GM19328 (cell line): ENCODE results near the gene FAAP100.
"Not testable (repeated sequence)": the region's sequence is repeated elsewhere in the genome, so short reads cannot be mapped to it uniquely, and the experiment has no call there.

ENCODE experiments used
- ATAC-seq: cut with Tn5 transposase; IDR thresholded peaks from one replicate; pipeline ENCODE4 v1.9.1; 2021; ENCODE audit warnings: mild to moderate bottlenecking, moderate library complexity; ENCODE audit not compliant: unreplicated experiment

FAAP100 gene

DNA sequence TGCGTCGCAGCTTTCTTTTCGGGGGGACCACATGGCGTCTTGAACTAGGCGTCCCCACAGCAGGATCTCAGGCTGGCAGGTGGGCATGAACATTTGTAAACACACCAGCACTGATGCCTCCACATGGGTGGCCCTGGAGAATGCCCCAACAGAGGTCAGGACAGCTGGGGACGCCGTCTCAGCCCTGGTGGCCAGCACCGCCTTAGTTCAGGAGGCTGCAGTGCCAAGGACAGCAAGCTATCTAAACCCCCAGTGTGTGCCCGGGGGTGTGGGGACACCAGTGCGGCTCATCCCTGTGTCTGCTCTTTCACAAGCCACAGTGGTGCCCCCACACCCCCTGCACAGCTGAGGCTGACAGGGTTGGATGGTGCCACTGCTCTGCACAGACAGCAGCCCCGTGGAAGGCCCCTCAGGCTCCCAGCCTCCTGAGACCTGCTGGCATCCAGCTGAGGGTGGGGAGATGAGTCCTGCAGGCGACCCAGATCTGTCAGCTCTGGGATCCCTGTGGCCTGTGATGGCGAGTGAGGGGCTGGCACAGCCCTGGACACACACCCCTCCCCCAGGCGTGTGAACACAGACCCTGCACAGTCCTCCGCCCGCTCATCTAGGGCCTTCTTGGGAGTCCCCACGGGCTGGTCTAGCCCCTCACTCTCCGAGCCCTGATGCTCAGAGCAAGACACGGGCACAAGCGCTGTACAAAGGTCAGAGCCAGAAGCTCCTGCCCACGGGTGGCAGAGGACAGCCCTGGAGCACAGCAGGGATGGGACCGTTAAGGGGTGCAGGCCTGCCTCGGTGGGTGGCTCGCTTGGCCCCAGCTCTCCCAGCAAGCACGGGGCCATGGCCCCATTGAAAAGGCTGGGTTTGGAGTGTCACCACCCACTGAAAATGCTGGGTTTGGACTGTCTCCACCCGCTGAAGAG is 13.2 kb downstream of the FAAP100 start:
- ATAC-seq = no peak

DNA sequence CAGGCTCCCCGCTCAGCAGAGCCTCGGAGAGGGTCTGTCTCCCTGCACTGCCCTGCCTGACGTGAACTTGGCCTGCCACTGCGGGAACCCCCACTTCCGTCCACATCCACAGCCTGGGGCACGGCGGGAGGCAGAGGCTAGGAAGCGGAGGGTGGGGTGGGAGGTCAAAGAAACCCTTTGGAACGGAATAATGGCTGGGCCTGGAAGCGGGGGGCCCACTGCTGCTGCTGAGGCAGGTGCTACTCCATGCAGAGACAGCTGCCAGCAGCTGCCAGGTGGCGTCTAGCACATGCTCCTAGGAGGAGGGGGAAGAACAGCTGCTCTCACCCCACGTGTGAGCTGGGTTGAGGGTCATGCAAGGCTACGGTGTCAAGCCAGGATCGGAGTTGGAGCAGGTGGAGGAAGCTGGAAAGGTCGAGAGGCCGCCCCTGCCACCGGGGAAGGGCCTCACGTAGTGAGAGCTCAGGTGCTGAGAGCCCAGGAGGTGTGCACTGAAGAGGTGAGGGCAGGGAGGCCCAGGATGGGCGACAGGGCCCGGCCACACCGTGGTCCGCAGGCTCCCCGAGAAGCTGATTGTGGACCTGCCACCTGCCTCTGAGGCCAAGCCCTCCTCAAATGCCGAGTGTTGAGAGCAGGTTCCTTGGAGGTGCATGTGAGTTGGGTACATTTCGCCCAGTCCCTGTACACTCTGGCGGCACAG is 14.1 kb downstream of the FAAP100 start:
- no peak for ATAC-seq

DNA sequence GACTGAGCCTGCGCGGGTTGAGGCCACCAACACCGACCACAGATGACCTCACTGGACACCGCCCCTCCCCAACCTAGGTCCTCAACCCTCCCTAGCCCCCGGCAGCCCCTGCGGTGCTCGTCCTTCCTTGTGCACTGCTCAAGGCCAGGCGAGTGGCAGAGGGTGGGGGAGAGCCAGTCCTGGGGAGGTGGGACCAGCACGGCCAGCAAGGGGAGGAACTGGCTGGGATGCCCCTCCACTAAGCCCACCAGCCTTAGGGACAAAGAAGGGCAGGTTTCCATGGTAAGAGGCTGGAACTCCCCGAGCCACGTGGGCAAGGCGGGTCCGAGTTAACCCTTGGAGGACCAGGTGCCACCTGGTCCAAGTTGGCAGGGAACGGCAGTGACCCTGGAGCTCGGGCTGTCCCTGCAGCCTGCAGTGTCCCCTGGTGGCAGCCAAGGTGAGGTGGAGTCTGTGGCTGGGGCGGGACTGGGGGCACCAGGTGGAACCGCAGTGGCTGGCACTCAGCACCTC is 14.8 kb downstream of the FAAP100 start:
- ATAC-seq = no peak

GRCh38 chr17:81536299-81537290 is 15.6 kb downstream of the FAAP100 start:
- ATAC-seq = no peak

DNA sequence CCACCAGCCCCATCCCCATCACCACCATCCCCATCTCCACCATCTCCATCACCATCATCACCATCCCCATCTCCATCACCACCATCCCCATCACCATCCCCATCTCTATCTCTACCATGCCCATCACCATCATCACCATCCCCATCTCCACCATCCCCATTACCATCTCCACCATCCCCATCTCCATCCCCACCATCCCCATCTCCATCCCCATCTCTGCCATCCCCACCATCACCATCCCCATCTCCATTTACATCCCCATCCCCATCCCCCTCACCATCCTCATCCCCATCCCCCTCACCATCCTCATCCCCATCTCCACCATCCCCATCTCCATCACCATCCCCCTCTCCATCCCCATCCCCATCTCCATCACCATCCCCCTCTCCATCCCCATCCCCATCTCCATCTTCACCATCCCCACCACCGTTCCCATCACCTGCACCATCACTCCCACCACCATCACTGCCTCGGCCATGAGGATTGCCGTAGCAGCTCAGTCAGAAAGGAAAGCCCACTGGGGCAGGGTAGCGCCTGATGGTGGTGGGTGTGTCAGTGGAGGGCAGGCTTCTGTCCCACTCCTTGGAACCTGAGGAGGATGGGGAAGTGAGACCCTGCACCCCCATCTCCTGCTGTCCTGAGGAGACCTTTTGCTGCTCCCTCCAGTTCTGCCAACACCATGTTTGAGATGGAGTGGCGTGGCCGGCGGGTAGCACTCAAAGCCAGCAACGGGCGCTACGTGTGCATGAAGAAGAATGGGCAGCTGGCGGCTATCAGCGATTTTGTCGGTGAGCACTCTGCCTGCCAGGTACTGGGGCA is 16.5 kb downstream of the FAAP100 start:
- no peak for ATAC-seq

DNA sequence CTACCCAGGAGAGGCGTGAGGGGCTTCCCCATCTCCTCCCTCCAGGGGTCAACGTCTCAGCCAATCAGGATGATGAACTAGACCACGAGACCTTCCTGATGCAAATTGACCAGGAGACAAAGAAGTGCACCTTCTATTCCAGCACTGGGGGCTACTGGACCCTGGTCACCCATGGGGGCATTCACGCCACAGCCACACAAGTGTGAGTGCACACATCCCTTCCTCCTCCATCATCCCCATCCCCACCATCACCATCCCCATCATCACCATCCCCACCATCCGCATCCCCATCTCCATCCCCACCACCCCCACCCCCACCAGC is 17.2 kb downstream of the FAAP100 start:
- ATAC-seq = no peak

DNA sequence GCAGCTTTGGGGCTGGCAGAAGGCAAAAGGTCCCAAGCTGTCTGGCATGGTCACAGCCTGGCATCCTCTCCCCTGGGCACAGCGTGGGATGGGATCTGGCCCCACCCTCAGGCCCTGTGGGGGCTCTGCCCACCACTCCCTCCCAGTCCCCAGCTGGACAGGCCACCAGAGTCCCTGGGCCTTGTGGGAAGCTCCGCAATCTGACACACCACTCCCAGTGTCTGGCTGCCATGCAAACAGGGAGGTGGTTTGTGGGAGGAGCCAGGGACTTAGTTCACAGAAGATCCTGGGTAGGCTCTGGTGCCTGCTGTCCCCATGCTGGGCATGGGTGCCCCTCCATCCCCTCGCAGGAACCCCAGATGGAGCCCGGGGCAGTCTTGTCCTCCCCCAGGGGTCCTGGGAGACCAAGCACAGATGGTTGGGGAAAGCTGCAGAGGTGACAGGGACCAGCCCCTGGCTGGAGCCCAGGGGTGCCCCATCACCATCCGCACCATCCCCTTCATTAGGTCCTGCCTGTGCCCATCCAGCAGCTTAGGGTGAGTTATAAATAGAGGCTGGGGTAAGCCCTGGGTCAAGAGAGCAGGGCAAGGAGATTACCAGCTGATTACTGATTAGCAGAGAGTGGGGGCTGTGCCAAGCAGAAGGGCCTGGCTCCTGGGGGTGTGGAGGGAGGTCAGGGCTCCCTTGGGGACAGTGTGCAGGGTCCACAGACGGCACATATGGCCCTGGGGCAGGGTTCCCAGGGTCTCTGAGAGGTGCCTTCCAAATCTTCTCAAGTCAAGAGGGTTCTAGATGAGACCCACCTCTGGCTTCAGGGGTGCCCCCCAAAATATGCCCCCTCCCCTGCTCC is 17.8 kb downstream of the FAAP100 start:
- no peak for ATAC-seq

GRCh38 chr17:81533339-81534141 is 18.6 kb downstream of the FAAP100 start:
- ATAC-seq = no peak

DNA sequence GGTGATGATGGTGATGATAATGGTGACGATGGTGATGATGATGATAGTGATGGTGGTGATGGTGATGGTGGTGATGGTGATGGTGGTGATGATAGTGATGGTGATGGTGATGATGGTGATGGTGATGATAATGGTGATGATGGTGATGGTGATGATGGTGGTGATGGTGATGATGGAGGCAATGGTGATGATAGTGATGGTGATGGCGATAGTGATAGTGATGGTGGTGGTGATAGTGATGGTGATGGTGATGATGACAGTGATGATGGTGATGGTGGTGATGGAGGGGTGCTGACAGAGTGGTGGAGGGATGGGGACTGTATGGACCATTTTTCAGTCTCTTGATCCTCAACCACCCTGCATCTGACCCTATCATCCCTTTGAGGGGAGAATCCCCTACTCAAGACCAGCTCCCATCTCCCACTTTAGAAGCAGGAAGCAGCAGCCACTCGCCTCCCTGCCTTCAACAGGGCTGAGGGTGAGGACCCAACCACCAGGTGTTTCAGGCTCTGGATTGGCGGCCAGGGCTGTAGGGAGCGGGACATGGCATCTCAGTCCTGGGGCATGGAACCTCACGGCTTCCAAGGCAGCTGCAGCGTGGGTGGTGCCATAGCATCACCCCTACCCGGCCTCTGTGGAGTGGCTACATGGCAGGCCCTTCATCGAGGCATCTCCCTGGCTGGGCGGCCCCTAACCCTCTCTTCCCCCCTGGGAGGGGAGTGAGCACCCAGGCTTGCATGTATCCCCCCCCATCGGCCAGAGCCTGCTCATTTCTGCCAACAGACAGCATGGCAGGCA is 19.5 kb downstream of the FAAP100 start:
- ATAC-seq = no peak

DNA sequence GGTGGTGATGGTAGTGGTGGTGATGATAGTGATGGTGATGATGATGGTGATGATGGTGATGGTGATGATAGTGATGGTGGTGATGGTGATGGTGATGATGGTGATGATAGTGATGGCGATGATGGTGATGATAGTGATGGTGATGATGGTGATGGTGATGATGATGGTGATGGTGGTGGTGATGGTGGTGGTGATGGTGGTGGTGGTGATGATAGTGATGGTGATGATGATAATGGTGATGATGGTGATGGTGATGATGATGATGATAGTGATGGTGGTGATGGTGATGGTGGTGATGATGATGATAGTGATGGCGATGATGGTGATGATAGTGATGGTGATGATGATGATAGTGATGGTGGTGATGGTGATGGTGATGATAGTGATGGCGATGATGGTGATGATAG is 20.2 kb downstream of the FAAP100 start:
- ATAC-seq = not testable (repeated sequence)

DNA sequence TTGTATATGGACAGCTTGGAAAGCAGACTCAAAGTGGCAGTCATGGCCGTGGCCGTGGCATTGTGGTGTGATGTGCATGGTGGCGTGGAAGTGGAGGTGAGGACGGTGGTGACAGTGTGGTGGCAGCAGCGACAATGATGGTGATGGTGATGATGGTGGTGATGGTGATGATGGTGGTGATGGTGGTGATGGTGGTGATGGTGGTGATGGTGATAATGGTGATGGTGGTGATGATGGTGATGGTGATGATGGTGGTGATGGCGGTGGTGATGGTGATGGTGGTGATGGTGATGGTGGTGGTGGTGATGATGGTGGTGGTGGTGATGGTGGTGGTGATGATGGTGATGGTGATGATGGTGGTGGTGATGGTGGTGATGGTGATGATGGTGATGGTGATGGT is 21.1 kb downstream of the FAAP100 start:
- not testable (repeated sequence) for ATAC-seq

DNA sequence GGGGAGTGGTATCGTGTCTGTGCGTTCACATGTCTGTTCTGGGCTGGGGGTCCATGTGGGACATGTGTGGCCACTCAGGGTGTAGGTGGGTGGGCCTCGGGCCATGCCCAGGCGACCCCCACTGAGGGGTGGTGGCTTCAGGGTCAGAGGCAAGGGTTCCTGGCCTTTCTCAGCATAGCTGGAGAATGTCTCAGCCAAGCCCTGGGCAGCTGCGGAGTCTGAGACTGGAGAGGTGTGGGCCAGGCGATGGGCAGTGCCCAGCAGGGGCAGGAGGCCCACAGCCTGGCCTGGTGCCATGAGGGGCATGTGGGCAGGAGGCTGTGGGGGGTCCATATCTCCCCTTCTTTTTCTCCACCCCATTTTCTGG is 22.7 kb downstream of the FAAP100 start:
- no peak for ATAC-seq

DNA sequence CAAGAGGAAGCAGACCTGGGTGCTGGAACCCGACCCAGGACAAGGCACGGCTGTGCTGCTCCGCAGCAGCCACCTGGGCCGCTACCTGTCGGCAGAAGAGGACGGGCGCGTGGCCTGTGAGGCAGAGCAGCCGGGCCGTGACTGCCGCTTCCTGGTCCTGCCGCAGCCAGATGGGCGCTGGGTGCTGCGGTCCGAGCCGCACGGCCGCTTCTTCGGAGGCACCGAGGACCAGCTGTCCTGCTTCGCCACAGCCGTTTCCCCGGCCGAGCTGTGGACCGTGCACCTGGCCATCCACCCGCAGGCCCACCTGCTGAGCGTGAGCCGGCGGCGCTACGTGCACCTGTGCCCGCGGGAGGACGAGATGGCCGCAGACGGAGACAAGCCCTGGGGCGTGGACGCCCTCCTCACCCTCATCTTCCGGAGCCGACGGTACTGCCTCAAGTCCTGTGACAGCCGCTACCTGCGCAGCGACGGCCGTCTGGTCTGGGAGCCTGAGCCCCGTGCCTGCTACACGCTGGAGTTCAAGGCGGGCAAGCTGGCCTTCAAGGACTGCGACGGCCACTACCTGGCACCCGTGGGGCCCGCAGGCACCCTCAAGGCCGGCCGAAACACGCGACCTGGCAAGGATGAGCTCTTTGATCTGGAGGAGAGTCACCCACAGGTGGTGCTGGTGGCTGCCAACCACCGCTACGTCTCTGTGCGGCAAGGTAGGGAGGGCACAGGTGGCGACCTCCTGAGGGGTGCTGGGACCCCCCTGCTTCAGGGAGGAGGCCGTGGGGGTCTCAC is 23.3 kb downstream of the FAAP100 start:
- no peak for ATAC-seq

GRCh38 chr17:81528384-81528650 is 23.8 kb downstream of the FAAP100 start:
- no peak for ATAC-seq

GRCh38 chr17:81527591-81528383 is 24.4 kb downstream of the FAAP100 start, which contains the start of gene FSCN2:
Gene FSCN2, plus strand, starts transcription at chr17:81528377. Its CDS starts 155 bp downstream, at chr17:81528532.
- no peak for ATAC-seq
